Glomerular visceral epithelial cell (primary cell): Measurements from ENCODE around the gene NKIRAS2.

Experiments
- DNase-seq: peaks from one replicate; pipeline ENCODE4 v3.0.0-alpha.2; 2016; ENCODE audit errors: extremely low spot score

The NKIRAS2 gene

DNA sequence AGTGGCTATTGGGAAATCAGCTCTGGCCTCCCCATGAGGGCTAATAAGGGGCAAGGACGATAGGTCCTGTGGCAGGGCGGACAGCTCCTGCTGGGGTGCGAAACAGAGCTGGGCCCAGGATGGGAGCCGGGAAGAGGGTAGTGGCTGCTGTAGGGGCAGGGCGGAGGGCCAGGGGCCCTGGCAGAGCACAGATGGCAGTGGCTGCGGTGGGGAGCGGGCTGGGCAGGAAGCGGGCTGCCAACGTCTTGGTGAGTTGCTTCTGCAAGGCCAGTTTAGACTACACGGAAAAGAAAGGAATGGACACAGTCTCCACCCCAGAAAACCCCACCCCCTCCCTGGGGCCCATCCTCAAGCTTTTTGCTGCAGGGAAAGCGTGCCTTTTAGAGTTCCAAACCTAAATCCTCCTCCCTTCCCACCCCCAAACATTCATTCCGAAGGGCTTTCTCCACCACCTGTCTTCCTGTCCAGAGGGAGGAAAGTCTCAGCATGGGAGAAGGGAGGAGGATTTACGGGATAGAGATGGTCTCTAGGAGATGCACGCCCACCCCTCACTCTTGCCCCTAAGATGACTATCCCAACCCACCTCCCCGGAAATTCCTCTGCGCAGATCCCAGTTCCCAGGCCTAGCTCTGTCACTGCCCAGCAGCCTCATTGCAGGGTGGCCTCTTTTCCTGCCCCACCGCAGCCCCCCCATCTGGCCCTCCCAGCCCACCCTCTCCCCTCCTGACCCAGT lies 7.1 kb downstream of the NKIRAS2 start:
- no peak for DNase-seq

- DNase-seq, result no peak
Observed at GRCh38 chr17:42027590-42027889, 7.7 kb downstream of the NKIRAS2 start.

DNA sequence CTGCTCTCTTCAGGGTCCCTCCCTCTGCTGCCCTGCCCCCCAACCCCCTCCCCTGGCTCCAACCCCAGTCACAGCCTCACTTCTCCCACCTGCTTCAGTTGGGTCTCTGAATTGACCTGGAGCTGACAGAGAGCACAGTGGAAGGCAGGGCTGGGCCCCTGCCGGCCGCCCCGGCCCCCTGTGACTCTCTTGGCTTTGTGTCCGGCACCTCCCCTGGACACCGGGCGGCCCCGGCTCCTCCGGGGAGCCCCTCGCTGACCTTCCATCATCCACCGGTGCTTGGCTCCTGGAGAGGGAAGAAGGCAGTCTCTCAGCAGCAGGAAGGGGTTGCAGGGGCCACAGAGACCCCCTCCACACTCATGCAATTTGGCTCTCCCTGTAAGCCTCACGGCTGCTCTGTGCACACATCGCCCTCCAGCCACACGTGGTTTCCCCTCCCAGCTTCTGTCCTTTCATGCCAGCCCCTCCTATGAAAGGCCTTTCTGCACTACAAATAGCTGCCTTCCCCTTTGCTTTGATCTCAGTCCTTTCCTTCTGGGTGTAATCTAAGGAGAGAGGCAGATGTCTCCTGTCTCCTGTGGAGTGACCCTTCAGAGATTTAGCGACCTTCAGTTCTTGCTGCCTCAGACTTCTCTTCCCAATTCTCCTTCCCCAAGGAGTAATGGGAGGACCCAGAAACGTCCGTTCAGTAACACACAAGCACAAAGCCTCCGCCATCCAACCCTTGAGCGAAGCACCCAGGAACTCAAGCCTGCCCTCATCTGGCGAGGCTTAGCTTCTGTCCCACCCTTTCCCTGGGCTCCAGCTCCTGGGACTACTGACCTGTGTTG lies 8.3 kb downstream of the NKIRAS2 start:
- DNase-seq, result no peak

DNA sequence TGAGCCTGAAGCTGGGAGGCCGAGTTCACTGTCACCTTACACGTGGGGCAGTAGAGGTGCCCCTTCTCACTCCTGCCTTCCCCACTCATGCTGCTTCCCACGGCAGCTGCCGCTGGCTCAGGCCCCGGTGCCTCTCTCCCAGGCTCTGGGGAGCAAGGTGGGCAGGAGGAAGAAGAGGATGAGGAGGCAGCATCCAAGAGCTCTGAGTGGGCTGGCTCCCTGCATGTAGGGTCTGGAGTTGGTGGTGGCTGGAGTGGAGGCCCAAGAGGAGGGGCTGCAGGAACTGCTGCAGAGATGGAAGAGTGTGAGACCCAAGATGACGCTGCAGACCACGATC lies 8.9 kb downstream of the NKIRAS2 start:
- DNase-seq, result no peak

DNA sequence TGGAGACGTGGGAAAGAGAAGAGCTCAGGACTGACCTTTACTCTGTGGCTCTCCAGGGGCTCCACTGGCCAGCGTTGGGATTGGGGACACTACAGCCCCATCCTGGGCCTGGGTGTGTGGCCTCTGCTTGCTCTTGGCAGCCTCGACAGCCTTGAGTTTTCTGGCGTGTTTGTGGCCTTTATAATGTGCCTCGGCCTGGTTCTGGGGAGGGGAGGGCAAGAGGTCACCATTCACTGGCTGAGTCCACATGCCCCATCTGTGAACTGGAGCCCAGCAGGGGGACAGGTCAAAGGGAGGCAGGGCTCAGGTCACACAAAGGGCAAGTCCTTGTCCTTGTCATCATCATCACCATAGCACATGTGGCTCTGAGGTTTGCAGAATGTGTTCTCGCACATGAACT lies 11.7 kb downstream of the NKIRAS2 start:
- no peak for DNase-seq

- DNase-seq, result no peak
Observed at GRCh38 chr17:42034059-42034458, 14.2 kb downstream of the NKIRAS2 start.

GRCh38 chr17:42038221-42038973 lies 18.5 kb downstream of the NKIRAS2 start:
- DNase-seq, result no peak

- no peak for DNase-seq
Observed at GRCh38 chr17:42039794-42040763, 20.2 kb downstream of the NKIRAS2 start.

DNA sequence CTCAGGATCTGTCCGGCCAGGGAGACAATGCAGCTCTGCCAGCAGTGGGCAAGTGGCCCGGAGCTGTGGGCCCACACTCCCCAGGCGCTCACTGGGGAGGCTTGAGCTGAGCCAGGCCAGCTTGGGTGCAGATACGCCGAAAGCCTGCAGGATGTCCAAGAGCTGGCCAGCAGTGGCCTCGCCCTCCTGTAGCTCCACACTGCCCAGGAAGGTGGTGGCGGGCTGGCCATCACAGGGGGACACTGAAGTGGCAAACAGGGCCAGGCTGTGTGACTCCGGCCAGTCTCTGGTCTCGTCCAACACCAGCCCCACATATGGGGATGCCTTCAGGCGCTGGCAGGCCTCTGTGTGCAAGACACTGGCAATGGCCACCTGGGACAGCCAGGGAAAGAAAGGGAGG lies 20.9 kb downstream of the NKIRAS2 start:
- no peak for DNase-seq

- no peak for DNase-seq
Observed at GRCh38 chr17:42041619-42042018, 21.7 kb downstream of the NKIRAS2 start.

- no peak for DNase-seq
Observed at GRCh38 chr17:42042598-42043319, 22.9 kb downstream of the NKIRAS2 start.

DNA sequence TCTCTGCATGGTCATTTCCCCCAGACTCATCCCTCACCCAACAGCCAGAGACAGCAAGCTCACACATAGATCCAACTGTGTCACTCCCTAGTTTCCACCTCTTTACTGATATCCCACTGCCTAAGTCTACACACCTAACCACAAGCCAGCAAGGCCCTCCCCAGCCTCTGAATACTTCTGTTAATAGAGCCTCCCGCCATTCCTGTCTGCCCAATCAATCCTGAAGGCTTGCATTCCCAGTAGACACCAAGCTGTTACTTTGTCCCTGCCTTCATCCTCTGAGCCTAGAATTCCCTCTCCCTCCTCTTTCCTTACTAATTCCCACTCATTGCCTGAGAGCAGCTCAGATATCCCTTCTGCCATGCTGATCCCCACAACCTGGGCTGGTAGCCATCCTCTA lies 25.8 kb downstream of the NKIRAS2 start:
- DNase-seq, result no peak

DNA sequence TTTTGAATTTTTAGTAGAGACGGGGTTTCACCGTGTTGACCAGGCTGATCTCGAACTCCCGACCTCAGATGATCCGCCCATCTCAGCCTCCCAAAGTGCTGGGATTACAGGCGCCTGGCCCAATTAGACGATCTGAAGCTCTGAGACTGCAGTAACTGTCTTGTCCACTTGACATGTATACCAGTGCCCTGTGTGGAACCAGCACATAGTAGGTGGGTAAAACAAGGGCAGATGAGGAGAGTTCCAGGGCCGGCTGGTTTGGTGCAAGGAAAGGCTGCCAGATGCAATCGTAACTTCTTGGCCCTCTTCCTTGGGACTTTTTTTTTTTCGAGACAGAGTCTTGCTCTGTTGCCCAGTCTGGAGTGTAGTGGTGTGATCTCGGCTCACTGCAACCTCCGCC lies 27.5 kb downstream of the NKIRAS2 start:
- DNase-seq, result no peak

- DNase-seq, result peak; percentile 25
Observed at GRCh38 chr17:42049834-42050392, 30.0 kb downstream of the NKIRAS2 start.

GRCh38 chr17:42050393-42051012 lies 30.6 kb downstream of the NKIRAS2 start, which contains the start of gene C17orf113:
Gene C17orf113, minus strand, starts transcription at chr17:42050601. Its CDS starts 7,225 bp downstream, at chr17:42043376.
- DNase-seq, result peak; percentile 53

GRCh38 chr17:42051013-42051400 lies 31.1 kb downstream of the NKIRAS2 start:
- no peak for DNase-seq

- DNase-seq, result no peak
Observed at GRCh38 chr17:42051645-42052044, 31.8 kb downstream of the NKIRAS2 start.

DNA sequence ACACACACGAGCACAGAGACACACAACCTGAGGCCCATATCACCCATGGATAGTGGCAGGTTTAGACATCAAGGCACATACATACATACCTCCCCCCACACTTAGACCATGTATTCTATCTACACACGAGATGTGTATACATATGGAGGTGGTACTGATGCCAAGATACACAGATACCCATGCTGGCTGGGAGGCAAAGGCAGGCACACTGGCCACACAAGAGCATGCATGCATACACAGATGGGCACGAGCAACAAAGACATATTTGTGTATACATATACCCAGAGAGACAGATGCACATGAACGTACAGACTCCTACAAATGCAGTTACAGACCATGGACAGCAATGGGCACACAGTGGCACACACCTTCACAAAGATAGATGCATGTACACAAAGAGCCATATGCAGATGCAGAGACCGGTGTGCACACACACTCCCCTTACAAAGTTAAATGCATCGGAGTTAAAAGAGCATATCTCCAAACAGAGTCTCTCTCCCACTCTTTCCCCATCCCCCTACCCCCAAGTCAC lies 32.5 kb downstream of the NKIRAS2 start:
- no peak for DNase-seq

GRCh38 chr17:42053731-42054500 lies 34.0 kb downstream of the NKIRAS2 start:
- no peak for DNase-seq
